ENCODE results near the gene PSMD13. TPM values are rescaled to one million over a fixed set of nuclear protein-coding genes. Genes with fewer than 3 reads are reported as not detected.
A peak's percentile ranks its signal among the peaks of the same experiment; 100 is the strongest.

PSMD13 gene
- total RNA-seq, 6 donors from 2014 or later = 85.2 to 113 (median 106) TPM

DNA sequence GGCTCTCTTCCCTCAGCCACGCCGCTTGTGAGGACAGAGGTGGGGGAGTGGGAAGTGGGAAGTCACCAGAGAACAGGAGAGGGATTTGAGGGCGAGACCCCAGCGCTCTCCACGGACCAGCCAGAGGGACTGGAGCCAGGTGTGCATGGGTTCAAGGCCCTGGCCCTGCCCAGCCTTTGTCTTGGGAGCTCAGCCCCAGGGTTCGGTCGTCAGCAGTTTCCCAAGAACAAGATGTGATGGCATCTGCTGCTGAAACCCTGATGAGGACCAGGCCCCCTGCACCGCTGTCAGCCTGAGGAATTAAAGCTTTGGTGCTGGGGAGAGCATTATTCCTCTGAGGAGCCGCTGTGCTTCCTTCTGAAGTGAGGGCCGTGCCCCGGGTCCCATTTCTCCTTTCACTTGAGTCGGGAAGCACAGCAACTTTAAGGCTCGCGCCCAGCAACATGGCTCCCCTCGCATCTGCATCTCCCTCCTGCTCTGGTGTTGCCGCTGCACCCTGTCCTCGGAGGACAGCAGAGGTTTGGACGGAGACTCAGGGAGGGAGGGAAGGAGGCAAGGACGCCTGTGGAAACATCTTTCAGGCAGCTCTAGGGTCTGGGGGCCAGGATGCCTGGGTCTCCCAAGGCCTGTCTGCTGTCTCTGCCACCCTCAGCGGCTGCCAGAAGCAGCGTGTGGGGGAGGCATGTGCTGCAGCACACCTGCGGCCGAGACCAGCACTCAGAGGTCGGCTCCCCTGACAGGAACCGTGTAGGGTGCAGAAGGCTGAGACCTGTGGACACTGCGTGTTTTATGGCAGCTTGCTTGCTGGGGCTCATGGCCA is 58.8 kb downstream of the PSMD13 start:
- no peak for DNase-seq

DNA sequence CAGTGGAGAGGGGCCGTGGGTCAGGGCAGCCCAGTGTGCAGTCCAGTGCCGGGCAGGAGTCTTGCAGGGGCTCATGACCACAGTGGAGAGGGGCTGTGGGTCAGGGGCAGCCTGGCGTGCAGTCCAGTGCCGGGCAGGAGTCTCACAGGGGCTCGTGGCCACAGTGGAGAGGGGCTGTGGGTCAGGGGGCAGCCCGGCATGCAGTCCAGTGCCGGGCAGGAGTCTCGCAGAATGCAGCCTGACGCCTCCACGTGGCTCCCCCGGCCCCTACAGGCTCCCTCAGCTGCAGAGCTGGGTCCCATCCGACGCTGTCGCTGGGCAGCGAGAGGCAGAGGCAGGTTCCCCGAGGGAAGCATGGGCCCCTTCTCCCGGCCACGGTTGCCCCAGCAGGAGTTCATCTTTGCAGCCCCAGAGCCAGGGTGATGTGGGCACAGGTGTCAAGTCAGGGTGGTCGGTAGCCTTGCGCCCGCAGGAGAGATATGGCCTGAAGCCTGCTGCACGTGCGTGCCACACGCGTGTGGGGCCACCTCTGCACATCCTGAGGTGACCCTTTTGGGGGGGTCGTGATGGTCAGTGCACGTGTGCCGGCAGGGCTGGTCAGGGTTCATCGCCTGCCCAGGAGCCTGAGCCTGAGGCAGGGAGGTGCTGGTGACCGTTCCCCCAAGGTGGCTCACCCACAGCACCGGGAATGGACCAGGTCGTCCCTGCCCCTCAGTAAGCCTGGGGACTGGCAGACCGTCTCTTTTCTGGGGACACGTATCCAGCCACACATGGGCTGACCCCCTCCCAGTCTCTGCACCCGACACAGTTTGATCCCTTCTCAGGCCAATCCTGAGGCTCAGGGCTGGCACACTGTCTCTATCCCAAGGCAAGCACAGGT is 59.6 kb downstream of the PSMD13 start:
- ATAC-seq (ENCODE audit: low FRiP score in 2 of 2) (no peak), DNase-seq (peak in 1 of 2 donors; percentile 78)
- TF ChIP-seq POLR2AphosphoS5 (IDR thresholded peaks at IDR 0.05) = no peak
- TF ChIP-seq POLR2A (IDR thresholded peaks at IDR 0.05) = no peak
- TF ChIP-seq, protein P1, sequence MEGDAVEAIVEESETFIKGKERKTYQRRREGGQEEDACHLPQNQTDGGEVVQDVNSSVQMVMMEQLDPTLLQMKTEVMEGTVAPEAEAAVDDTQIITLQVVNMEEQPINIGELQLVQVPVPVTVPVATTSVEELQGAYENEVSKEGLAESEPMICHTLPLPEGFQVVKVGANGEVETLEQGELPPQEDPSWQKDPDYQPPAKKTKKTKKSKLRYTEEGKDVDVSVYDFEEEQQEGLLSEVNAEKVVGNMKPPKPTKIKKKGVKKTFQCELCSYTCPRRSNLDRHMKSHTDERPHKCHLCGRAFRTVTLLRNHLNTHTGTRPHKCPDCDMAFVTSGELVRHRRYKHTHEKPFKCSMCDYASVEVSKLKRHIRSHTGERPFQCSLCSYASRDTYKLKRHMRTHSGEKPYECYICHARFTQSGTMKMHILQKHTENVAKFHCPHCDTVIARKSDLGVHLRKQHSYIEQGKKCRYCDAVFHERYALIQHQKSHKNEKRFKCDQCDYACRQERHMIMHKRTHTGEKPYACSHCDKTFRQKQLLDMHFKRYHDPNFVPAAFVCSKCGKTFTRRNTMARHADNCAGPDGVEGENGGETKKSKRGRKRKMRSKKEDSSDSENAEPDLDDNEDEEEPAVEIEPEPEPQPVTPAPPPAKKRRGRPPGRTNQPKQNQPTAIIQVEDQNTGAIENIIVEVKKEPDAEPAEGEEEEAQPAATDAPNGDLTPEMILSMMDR (IDR thresholded peaks at IDR 0.05) = no peak
- TF ChIP-seq EP300 (IDR thresholded peaks at IDR 0.05) = no peak
- Histone ChIP-seq H3K36me3 (peaks cover 0 to 33% (median 17%) of the 10 kb centered on the region in 4 donors), H3K4me3 (no peak overlapping the region), H3K27me3 (peaks cover 0 to 16% (median 4%) of the 10 kb centered on the region in 4 donors), H3K9me3 (no peaks in the 10 kb centered on the region), H3K4me1 (peaks cover 0 to 23% (median 2%) of the 10 kb centered on the region in 4 donors), H3K27ac (no peak overlapping the region)
- WGBS, 2 donors = 74 to 82% methylated on average over 6 to 33 of the region's 35 CpGs

More for the DNA sequence above, 58.8 kb downstream of the PSMD13 start:
- no peak for ATAC-seq (ENCODE audit: low FRiP score in 2 of 2)
- Histone ChIP-seq H3K4me1 (peaks cover 0 to 23% (median 2%) of the 10 kb centered on the region in 4 donors), H3K27me3 (peaks cover 0 to 16% (median 4%) of the 10 kb centered on the region in 4 donors), H3K9me3 (no peaks in the 10 kb centered on the region), H3K36me3 (peaks cover 0 to 33% (median 17%) of the 10 kb centered on the region in 4 donors), H3K27ac (no peak overlapping the region), H3K4me3 (no peak overlapping the region)
- 85 to 86% methylated on average over 18 to 25 of the region's 26 CpGs for WGBS, 2 donors
- no peak for TF ChIP-seq POLR2A (IDR thresholded peaks at IDR 0.05)
- TF ChIP-seq POLR2AphosphoS5 (IDR thresholded peaks at IDR 0.05) = no peak
- no peak for TF ChIP-seq EP300 (IDR thresholded peaks at IDR 0.05)
- TF ChIP-seq, protein P1 (IDR thresholded peaks at IDR 0.05) = no peak

DNA sequence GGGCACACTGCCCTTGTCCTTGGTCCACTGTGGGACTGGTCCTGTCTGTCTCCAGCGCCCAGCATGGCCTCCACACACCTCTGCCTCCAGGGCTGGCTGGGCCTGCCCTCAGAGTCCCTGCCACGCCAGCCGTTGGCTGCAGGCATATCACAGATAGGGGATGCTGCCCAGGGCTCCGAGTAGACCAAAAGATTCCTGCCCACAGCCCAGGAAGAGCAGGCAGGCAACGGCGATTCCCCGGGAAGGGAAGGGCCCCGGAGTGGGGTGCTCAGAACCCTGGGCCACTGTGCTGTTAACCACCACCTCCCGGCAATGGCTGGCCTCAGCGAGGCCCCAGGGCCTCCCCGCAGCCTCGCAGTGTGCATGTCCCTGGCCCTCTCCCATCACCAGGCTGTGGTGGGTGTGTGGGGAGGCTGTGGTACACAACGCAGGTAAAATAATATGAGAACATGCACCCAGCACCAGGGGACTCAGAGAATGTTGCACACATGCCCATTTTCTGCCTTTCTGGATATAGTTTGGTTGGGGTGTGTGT is 60.3 kb downstream of the PSMD13 start:
- 49 to 78% methylated on average over 11 to 13 of the region's 13 CpGs for WGBS, 2 donors

DNA sequence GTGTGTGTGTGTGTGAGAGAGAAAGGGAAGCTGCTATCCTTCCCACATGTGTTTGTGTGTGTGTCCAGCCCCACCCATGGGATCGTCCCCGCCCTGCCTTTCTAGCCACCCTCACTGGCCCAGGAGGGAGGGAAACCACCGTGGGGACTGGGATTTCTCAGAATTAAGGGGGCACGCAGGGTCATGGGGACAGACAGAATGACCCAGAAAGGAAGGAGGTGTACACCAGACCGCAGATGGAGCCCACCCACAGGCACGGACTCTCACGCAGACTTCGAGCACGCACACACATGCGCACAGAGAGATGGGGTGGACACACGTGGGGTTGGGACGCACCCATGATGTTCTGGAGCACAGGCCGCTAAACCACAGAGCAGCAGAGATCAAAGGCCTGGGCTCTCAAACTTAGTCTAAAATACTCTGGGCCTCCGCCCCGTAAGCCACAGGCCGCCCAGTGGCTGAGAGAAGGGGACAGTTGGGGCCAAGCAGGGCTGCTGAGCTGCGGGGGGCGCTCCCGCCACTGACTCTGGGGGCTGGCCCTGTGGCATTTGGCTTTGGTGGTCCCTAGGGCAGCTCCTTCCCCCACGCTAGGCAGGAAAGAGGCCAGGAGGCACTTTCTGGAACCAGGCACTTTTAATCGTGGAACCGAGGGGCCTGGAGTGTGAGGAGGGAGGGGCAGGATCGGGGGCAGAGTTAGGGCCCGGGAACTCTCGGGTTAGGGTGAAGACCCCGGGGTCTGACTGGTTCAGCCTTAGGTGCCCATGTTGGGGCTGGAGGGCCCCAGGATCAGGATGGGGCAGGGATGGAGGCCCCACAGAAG is 61.0 kb downstream of the PSMD13 start:
- peaks cover 0 to 23% (median 2%) of the 10 kb centered on the region in 4 donors for H3K4me1 ChIP-seq
- WGBS, 2 donors = 54 to 62% methylated on average over 17 to 25 of the region's 26 CpGs
- H3K4me3 ChIP-seq = no peak overlapping the region
- H3K27ac ChIP-seq = no peak overlapping the region
- no peaks in the 10 kb centered on the region for H3K9me3 ChIP-seq
- DNase-seq (peak; percentile 19 to 80), ATAC-seq (ENCODE audit: low FRiP score in 2 of 2) (peak in 1 of 2 donors; percentile 84)
- peaks cover 0 to 23% (median 15%) of the 10 kb centered on the region in 4 donors for H3K36me3 ChIP-seq
- H3K27me3 ChIP-seq = peaks cover 0 to 16% (median 4%) of the 10 kb centered on the region in 4 donors
- TF ChIP-seq POLR2A (IDR thresholded peaks at IDR 0.05) = peak in 1 of 4 donors; percentile 9
- TF ChIP-seq, protein P1 (IDR thresholded peaks at IDR 0.05) = no peak
- no peak for TF ChIP-seq POLR2AphosphoS5 (IDR thresholded peaks at IDR 0.05)

More for the DNA sequence above, 60.3 kb downstream of the PSMD13 start:
- TF ChIP-seq POLR2AphosphoS5 (IDR thresholded peaks at IDR 0.05) = no peak
- no peak for TF ChIP-seq EP300 (IDR thresholded peaks at IDR 0.05)
- no peak for TF ChIP-seq POLR2A (IDR thresholded peaks at IDR 0.05)
- H3K4me1 ChIP-seq = peaks cover 0 to 23% (median 2%) of the 10 kb centered on the region in 4 donors
- DNase-seq (peak in 1 of 2 donors; percentile 78), ATAC-seq (ENCODE audit: low FRiP score in 2 of 2) (no peak)
- no peak overlapping the region for H3K4me3 ChIP-seq
- H3K9me3 ChIP-seq = no peaks in the 10 kb centered on the region
- H3K27ac ChIP-seq = no peak overlapping the region
- H3K27me3 ChIP-seq = peaks cover 0 to 16% (median 4%) of the 10 kb centered on the region in 4 donors
- H3K36me3 ChIP-seq = peaks cover 0 to 30% (median 17%) of the 10 kb centered on the region in 4 donors

Data from upper lobe of left lung (tissue), 6 donors.